ENCODE measurements around the gene SLC8A1. TPM values are rescaled to one million over a fixed set of nuclear protein-coding genes. Genes with fewer than 3 reads are reported as not detected.

Gene SLC8A1
- total RNA-seq, 4 donors from 2014 or later: 1.3 to 3.8 (median 2.4) TPM

DNA sequence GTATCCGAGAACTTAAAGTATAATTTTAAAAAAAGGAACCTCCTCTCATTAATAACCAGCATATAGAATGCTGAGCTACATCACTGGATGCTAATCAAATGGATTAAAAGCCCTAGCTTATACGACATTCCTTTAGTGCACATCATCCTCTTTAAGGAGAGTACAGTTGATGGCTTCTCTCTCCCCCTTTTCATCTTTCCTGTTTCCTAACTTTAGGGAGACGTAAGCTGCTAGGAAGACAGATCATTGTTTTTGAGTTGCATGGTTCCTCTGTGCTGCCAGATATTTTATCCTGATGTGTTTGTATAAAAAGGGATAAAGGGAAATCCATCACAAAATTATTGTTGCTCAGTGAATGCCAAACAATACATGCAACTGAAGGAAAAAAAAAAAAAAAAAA, 94.2 kb downstream of the SLC8A1 start:
- in situ Hi-C loops (cut with MboI; ENCODE audit: low sequenced_read_pairs in 4 of 4): no loop called here
- Histone ChIP-seq H3K27ac (no peak overlapping the region), H3K4me1 (no peaks in the 10 kb centered on the region), H3K4me3 (no peak overlapping the region), H3K9me3 (no peaks in the 10 kb centered on the region), H3K36me3 (no peaks in the 10 kb centered on the region), H3K27me3 (no peaks in the 10 kb centered on the region)
- DNase-seq (no peak), ATAC-seq (no peak)
- intact Hi-C loops (cut with DNase I; ENCODE audit: low total_unique reads): no loop called here
- no peak for TF ChIP-seq POLR2A (IDR thresholded peaks at IDR 0.05)
- TF ChIP-seq, protein P1, sequence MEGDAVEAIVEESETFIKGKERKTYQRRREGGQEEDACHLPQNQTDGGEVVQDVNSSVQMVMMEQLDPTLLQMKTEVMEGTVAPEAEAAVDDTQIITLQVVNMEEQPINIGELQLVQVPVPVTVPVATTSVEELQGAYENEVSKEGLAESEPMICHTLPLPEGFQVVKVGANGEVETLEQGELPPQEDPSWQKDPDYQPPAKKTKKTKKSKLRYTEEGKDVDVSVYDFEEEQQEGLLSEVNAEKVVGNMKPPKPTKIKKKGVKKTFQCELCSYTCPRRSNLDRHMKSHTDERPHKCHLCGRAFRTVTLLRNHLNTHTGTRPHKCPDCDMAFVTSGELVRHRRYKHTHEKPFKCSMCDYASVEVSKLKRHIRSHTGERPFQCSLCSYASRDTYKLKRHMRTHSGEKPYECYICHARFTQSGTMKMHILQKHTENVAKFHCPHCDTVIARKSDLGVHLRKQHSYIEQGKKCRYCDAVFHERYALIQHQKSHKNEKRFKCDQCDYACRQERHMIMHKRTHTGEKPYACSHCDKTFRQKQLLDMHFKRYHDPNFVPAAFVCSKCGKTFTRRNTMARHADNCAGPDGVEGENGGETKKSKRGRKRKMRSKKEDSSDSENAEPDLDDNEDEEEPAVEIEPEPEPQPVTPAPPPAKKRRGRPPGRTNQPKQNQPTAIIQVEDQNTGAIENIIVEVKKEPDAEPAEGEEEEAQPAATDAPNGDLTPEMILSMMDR (IDR thresholded peaks at IDR 0.05 in 4 of 5, conservative IDR thresholded peaks at IDR 0.05 in 1 of 5): no peak

DNA sequence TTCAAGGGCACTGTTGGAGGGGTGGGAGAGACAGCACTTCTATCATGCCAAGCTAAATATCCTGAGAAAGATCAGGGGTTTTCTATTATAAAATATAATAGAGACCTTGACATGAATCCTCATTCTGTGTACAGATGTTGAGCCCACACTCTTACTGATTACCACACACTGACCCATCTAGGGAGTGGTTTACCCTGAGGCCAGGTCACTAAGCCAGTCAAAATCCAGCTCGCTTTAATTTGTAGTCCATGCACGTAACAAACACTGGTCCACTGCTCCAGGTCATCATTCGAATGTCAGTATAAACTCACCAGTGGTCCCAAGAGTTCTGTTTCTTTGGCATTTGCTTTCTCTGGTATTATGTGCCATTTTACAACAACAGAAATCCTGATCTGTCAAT, 96.4 kb downstream of the SLC8A1 start:
- TF ChIP-seq, protein P1 (IDR thresholded peaks at IDR 0.05 in 4 of 5, conservative IDR thresholded peaks at IDR 0.05 in 1 of 5): no peak
- no peak for TF ChIP-seq POLR2A (IDR thresholded peaks at IDR 0.05)
- DNase-seq (no peak), ATAC-seq (no peak)
- Histone ChIP-seq H3K4me1 (no peaks in the 10 kb centered on the region), H3K4me3 (no peak overlapping the region), H3K27me3 (no peaks in the 10 kb centered on the region), H3K9me3 (no peaks in the 10 kb centered on the region), H3K36me3 (no peaks in the 10 kb centered on the region), H3K27ac (no peak overlapping the region)
- in situ Hi-C loops (cut with MboI; ENCODE audit: low sequenced_read_pairs in 4 of 4): no loop called here
- intact Hi-C loops (cut with DNase I; ENCODE audit: low total_unique reads): no loop called here

DNA sequence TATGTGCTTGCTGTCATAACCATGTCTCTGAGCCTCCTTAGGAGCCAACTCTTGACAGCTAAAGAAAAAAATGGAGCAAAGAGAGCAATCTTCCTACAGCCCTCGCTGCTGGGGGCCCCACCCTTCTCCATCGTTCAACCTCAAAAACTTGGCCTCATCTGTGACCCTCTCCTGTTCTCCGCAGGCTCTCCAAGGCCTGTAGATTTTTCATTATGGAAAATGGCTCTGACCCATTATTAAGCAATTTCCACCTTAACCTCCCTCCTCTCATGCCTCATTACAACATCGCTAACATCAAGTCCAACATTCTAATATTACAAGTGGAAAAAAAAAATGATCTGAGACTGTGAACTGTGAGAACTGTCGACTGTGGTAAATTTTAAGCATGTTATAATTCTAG, 98.7 kb downstream of the SLC8A1 start:
- Histone ChIP-seq H3K4me3 (no peak overlapping the region), H3K27ac (peak overlapping the region; percentile 17 to 57 (median 45)), H3K4me1 (no peaks in the 10 kb centered on the region), H3K27me3 (no peaks in the 10 kb centered on the region), H3K36me3 (no peaks in the 10 kb centered on the region), H3K9me3 (no peaks in the 10 kb centered on the region)
- ATAC-seq (peak; percentile 64 to 78), DNase-seq (peak in 1 of 2 donors; percentile 12)
- intact Hi-C loops (cut with DNase I; ENCODE audit: low total_unique reads) (no loop called here), in situ Hi-C loops (cut with MboI; ENCODE audit: low sequenced_read_pairs in 4 of 4) (no loop called here)
- TF ChIP-seq, protein P1 (IDR thresholded peaks at IDR 0.05 in 4 of 5, conservative IDR thresholded peaks at IDR 0.05 in 1 of 5): no peak
- no peak for TF ChIP-seq POLR2A (IDR thresholded peaks at IDR 0.05)

DNA sequence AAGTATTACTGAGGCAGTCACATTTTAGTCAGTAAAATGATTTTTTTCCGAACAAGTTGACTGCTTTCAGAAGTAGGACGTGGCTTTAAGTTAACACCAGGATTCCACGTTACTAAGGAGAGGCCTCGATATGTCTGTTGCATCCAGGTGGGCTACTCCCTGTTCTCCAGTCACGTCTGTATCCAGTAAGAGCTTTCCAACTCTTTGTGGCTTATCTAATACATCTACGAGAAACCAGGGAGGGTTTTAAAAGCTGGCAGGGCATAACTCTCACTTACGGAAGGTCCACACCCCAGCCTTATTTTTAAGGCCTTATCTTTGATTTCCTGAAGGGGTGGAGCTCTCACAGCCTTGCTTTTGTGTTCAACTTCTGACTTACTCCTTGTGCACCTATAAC, 99.2 kb downstream of the SLC8A1 start:
- H3K27me3 ChIP-seq: no peaks in the 10 kb centered on the region
- in situ Hi-C loops (cut with MboI; ENCODE audit: low sequenced_read_pairs in 4 of 4) (no loop called here), intact Hi-C loops (cut with DNase I; ENCODE audit: low total_unique reads) (no loop called here)
- no peaks in the 10 kb centered on the region for H3K9me3 ChIP-seq
- no peaks in the 10 kb centered on the region for H3K36me3 ChIP-seq
- no peak for DNase-seq
- no peaks in the 10 kb centered on the region for H3K4me1 ChIP-seq
- H3K4me3 ChIP-seq: no peak overlapping the region
- ATAC-seq: no peak
- H3K27ac ChIP-seq: peak overlapping the region; percentile 17 to 57 (median 45)
- TF ChIP-seq, protein P1 (IDR thresholded peaks at IDR 0.05 in 4 of 5, conservative IDR thresholded peaks at IDR 0.05 in 1 of 5): no peak
- TF ChIP-seq POLR2A (IDR thresholded peaks at IDR 0.05): no peak

DNA sequence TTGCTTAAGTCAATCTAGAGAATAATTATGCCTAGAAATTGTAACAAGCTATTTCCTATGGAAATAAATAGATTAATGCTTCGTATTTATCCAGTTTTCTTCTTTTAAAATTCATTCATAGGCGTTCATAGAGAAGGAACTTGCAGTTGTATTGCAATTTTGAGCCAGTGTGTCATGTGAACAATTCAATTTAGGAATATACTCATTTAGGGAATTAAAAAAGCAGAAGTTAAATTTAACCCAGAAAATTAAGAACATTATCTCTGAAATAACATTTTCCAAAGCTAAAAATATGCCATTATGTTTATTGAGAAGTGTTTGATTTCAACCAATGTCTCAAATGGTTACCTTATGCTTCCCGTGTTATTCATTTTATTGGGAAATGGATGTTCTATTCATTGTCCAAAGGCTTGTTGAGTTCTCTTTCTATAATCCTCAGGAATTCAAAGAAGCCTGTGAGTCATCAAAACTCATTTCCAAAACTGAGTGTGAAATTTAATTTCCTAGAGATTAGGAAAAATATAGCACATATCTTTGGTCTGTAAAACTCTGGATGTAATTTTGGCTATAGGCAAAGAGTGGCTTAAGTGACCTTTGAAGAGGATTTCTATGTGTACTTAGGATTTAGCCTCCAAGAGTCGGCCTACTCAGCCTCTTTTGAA, 99.7 kb downstream of the SLC8A1 start:
- no peaks in the 10 kb centered on the region for H3K4me1 ChIP-seq
- in situ Hi-C loops (cut with MboI; ENCODE audit: low sequenced_read_pairs in 4 of 4) (no loop called here), intact Hi-C loops (cut with DNase I; ENCODE audit: low total_unique reads) (no loop called here)
- peak overlapping the region; percentile 17 to 57 (median 45) for H3K27ac ChIP-seq
- DNase-seq (no peak), ATAC-seq (no peak)
- no peak overlapping the region for H3K4me3 ChIP-seq
- TF ChIP-seq, protein P1 (IDR thresholded peaks at IDR 0.05 in 4 of 5, conservative IDR thresholded peaks at IDR 0.05 in 1 of 5): no peak
- no peak for TF ChIP-seq POLR2A (IDR thresholded peaks at IDR 0.05)
- H3K9me3 ChIP-seq: no peaks in the 10 kb centered on the region
- no peaks in the 10 kb centered on the region for H3K36me3 ChIP-seq
- no peaks in the 10 kb centered on the region for H3K27me3 ChIP-seq
